HepG2 (cell line): ENCODE measurements around the gene SLC17A9. TPM values are rescaled to one million over a fixed set of nuclear protein-coding genes. Genes with fewer than 3 reads are reported as not detected.

Source experiments
- CCDC6 ChIP-seq: sonication (generic); formaldehyde crosslinking; IDR thresholded peaks from 2 replicates; pipeline ENCODE4 v1.8.1; 2022; ENCODE audit warnings: mild to moderate bottlenecking, missing genetic modification reagents, moderate library complexity
- CEBPG ChIP-seq: IDR thresholded peaks from 2 replicates; pipeline ENCODE4 v1.6.1; 2016
- GATAD1 ChIP-seq: IDR thresholded peaks from 2 replicates; pipeline ENCODE4 v1.6.1; 2016; ENCODE audit warnings: missing genetic modification reagents, missing compliant biosample characterization
- IRF2 ChIP-seq: IDR thresholded peaks from 2 replicates; pipeline ENCODE4 v1.6.1; 2018; ENCODE audit warnings: missing genetic modification reagents, missing compliant biosample characterization
- NR2F2 ChIP-seq: IDR thresholded peaks from 2 replicates; pipeline ENCODE4 v1.6.1; 2012; ENCODE audit warnings: low read depth, inconsistent platforms, borderline replicate concordance
- PHF8 ChIP-seq: sonication (generic); formaldehyde crosslinking; IDR thresholded peaks from 2 replicates; pipeline ENCODE4 v1.5.0; 2020; ENCODE audit warnings: missing genetic modification reagents
- RERE ChIP-seq: IDR thresholded peaks from 2 replicates; pipeline ENCODE4 v1.6.1; 2016; ENCODE audit warnings: low read depth, missing genetic modification reagents, missing compliant biosample characterization
- THAP11 ChIP-seq: IDR thresholded peaks from 2 replicates; pipeline ENCODE4 v1.6.1; 2016; ENCODE audit warnings: missing biosample characterization, missing genetic modification reagents
- ZHX2 ChIP-seq, 2 experiments: sonication (generic) in 1 of 2; formaldehyde crosslinking in 1 of 2; IDR thresholded peaks; 2 replicates each; pipeline versions ENCODE4 v1.6.1 to v1.9.0; 2014 to 2022; ENCODE audit warnings: antibody characterized with exemption in 1 of 2, borderline replicate concordance in 1 of 2, inconsistent platforms in 1 of 2, low read depth in 1 of 2, missing genetic modification reagents in 1 of 2
- ZNF205 ChIP-seq: IDR thresholded peaks from 2 replicates; pipeline ENCODE4 v1.6.1; 2018; ENCODE audit warnings: missing biosample characterization, missing genetic modification reagents
- ZNF234 ChIP-seq: sonication (generic); formaldehyde crosslinking; conservative IDR thresholded peaks from 2 replicates; pipeline ENCODE4 v1.5.1; 2020; ENCODE audit warnings: mild to moderate bottlenecking, missing genetic modification reagents
- ZNF609 ChIP-seq: sonication (generic); formaldehyde crosslinking; IDR thresholded peaks from 2 replicates; pipeline ENCODE4 v1.4.0; 2020; ENCODE audit warnings: mild to moderate bottlenecking, missing genetic modification reagents, borderline replicate concordance
- polyA plus RNA-seq, 8 experiments: library from polyadenylated mRNA; depleted of rRNA in 3 of 8; stranded (reverse) in 7 of 8; unstranded in 1 of 8; fragments of >200 nt; fragmentation: Illumina TruSeq in 4 of 8; extraction: Trizol in 4 of 8; gene quantifications; 2 replicates each; pipeline versions ENCODE4 v1.2.1 to v1.2.3, GENCODE V29; 2011 to 2016; ENCODE audit warnings: low read depth in 4 of 8, missing spikeins in 1 of 8, mixed read lengths in 1 of 8; ENCODE audit not compliant: insufficient read depth in 1 of 8
- total RNA-seq, 5 experiments: library from RNA; depleted of rRNA; stranded (reverse); fragments of >200 nt; fragmentation: Illumina TruSeq; extraction: Trizol; gene quantifications; 2 replicates each; pipeline ENCODE4 v1.2.3, GENCODE V29; 2016; ENCODE audit warnings: low read depth in 1 of 5

The SLC17A9 gene
- total and polyA plus RNA-seq, 2 of the 13 experiments (the other 11 are each of a cell fraction or from before 2014, with no cell fraction given): 110 to 191 TPM

GRCh38 chr20:62923669-62924441, 28.7 kb upstream of the SLC17A9 start (continued):
- peak; percentile 9; the same call in 1 of the 2 replicates for TF ChIP-seq ZNF609 (CRISPR knock-in tag)
- no peak for TF ChIP-seq ZHX2 (IDR thresholded peaks at IDR 0.05; ENCODE audit: low read depth)
- 0 out of 2 replicates have a peak, but pooled peaks have one; percentile 74 for TF ChIP-seq ZHX2 (CRISPR knock-in tag; IDR thresholded peaks at IDR 0.05; ENCODE audit: borderline replicate concordance)
- peak; percentile 64; the same call in 1 of the 2 replicates for TF ChIP-seq CCDC6 (CRISPR knock-in tag)
- peak; percentile 56 for TF ChIP-seq GATAD1
- TF ChIP-seq RERE (CRISPR knock-in tag): 0 out of 2 replicates have a peak, but pooled peaks have one; percentile 56
- TF ChIP-seq ZNF205 (CRISPR knock-in tag): 0 out of 2 replicates have a peak, but pooled peaks have one; percentile 15
- peak; percentile 50 for TF ChIP-seq NR2F2
- peak; percentile 71; the same call in 1 of the 2 replicates for TF ChIP-seq THAP11
- peak; percentile 88 for TF ChIP-seq CEBPG
- TF ChIP-seq ZNF234: no peak
- TF ChIP-seq PHF8 (CRISPR knock-in tag): peak; percentile 9
- TF ChIP-seq IRF2 (CRISPR knock-in tag): peak; percentile 56; the same call in 1 of the 2 replicates
